Measurements from ENCODE around the gene SLC31A2.
A peak's percentile ranks its signal among the peaks of the same experiment; 100 is the strongest.

The SLC31A2 gene

DNA sequence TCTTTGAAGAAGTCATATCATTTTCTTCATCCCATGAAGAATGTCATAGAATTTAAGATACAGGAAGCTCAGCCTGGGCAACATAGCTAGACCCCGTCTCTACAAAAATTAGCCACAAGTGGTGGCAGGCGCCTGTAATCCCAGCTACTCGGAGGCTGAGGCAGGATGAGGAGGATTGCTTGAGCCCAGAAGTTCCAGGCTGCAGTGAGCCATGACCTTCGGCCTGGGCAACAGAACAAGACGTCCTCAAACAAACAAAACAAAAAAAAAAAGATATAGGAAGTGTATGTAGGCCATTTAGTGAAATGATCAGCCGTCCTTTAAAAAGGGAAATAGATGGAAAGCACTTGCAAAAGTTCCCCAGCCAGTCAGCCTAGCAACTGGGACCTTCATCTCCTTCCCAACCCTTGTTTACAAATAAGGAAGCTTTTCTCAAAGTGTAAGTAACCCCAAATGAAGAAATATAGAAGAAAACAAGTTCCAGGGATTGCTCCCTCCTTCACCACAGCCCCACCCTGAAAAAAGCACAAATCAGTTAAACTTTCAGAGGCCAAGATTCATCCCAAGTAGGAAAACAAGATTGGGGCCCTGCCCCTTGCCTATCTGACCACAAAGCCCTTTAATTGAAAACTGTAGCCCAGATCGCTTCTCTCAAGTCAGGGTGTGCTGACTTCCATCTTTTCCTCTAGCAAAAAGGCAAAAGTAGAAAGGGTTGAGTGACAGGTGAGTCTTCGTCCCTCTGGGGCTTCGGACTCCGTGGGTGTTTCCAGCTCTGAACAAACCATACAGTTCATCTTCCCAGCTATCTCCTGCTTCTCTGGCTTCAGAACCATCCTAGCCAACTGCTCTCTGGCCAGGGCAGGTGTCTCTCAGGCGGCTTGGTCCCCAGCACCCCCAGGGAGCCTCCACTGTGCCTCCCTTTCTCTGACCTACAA lies 1.2 kb downstream of the SLC31A2 start:
- H3K27ac ChIP-seq (ENCODE audit: low read depth, low read length, severe bottlenecking): no peak overlapping the region
- H3K4me1 ChIP-seq (ENCODE audit: control insufficient read depth, insufficient read depth, low read length, poor library complexity, severe bottlenecking): no peaks in the 10 kb centered on the region
- H3K4me3 ChIP-seq (ENCODE audit: extremely low read depth, insufficient read depth, low read length, poor library complexity, severe bottlenecking): peak overlapping the region; percentile 71
- no peaks in the 10 kb centered on the region for H3K9me3 ChIP-seq (ENCODE audit: control insufficient read depth, low read length)
- WGBS, 2 experiments (ENCODE audit: insufficient coverage in 2 of 2): 81 to 98% methylated on average over 6 to 7 of the region's 11 CpGs
- H3K36me3 ChIP-seq (ENCODE audit: control insufficient read depth, insufficient read depth, low read length): no peaks in the 10 kb centered on the region

DNA sequence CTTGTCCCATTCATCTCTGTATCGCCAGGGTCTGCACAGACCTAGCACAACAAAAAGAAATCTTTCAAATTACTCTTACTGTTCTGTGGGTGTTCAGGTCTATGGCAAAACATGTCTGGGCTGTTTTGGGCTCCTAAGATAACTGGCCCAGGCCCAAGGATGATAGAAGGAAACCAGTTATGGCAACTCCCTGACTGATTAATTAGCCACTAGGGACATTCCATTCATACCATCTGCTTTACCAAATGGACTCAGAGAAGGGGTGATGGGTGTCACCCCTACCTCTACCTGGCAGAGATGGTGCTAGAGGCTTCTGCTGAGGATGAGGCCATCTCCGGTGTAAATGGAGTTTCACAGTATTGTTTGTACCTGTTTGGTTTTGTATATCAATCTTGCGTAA lies 1.9 kb downstream of the SLC31A2 start:
- H3K36me3 ChIP-seq (ENCODE audit: control insufficient read depth, insufficient read depth, low read length): no peaks in the 10 kb centered on the region
- H3K4me3 ChIP-seq (ENCODE audit: extremely low read depth, insufficient read depth, low read length, poor library complexity, severe bottlenecking): no peak overlapping the region
- no peaks in the 10 kb centered on the region for H3K4me1 ChIP-seq (ENCODE audit: control insufficient read depth, insufficient read depth, low read length, poor library complexity, severe bottlenecking)
- H3K27ac ChIP-seq (ENCODE audit: low read depth, low read length, severe bottlenecking): no peak overlapping the region
- WGBS, 2 experiments (ENCODE audit: insufficient coverage in 2 of 2): 90 to 93% methylated on average over 2 to 3 of the region's 3 CpGs
- H3K9me3 ChIP-seq (ENCODE audit: control insufficient read depth, low read length): no peaks in the 10 kb centered on the region

- H3K36me3 ChIP-seq (ENCODE audit: control insufficient read depth, insufficient read depth, low read length): no peaks in the 10 kb centered on the region
- H3K27ac ChIP-seq (ENCODE audit: low read depth, low read length, severe bottlenecking): no peak overlapping the region
- H3K4me3 ChIP-seq (ENCODE audit: extremely low read depth, insufficient read depth, low read length, poor library complexity, severe bottlenecking): no peak overlapping the region
- WGBS, 2 experiments (ENCODE audit: insufficient coverage in 2 of 2): 89 to 93% methylated on average over 2 to 5 of the region's 6 CpGs
- H3K9me3 ChIP-seq (ENCODE audit: control insufficient read depth, low read length): no peaks in the 10 kb centered on the region
- no peaks in the 10 kb centered on the region for H3K4me1 ChIP-seq (ENCODE audit: control insufficient read depth, insufficient read depth, low read length, poor library complexity, severe bottlenecking)
Measured at GRCh38 chr9:113153599-113153998, 2.8 kb downstream of the SLC31A2 start.

GRCh38 chr9:113154471-113154870 lies 3.7 kb downstream of the SLC31A2 start:
- H3K4me1 ChIP-seq (ENCODE audit: control insufficient read depth, insufficient read depth, low read length, poor library complexity, severe bottlenecking): no peaks in the 10 kb centered on the region
- H3K4me3 ChIP-seq (ENCODE audit: extremely low read depth, insufficient read depth, low read length, poor library complexity, severe bottlenecking): no peak overlapping the region
- WGBS, 2 experiments (ENCODE audit: insufficient coverage in 2 of 2): 91 to 92% methylated on average over 6 of the region's 6 CpGs
- H3K9me3 ChIP-seq (ENCODE audit: control insufficient read depth, low read length): no peaks in the 10 kb centered on the region
- H3K36me3 ChIP-seq (ENCODE audit: control insufficient read depth, insufficient read depth, low read length): peaks cover 1% of the 10 kb centered on the region
- no peak overlapping the region for H3K27ac ChIP-seq (ENCODE audit: low read depth, low read length, severe bottlenecking)

GRCh38 chr9:113154946-113155345 lies 4.1 kb downstream of the SLC31A2 start:
- Histone ChIP-seq H3K4me3 (ENCODE audit: extremely low read depth, insufficient read depth, low read length, poor library complexity, severe bottlenecking) (no peak overlapping the region), H3K9me3 (ENCODE audit: control insufficient read depth, low read length) (no peaks in the 10 kb centered on the region), H3K4me1 (ENCODE audit: control insufficient read depth, insufficient read depth, low read length, poor library complexity, severe bottlenecking) (no peaks in the 10 kb centered on the region), H3K36me3 (ENCODE audit: control insufficient read depth, insufficient read depth, low read length) (peaks cover 5% of the 10 kb centered on the region), H3K27ac (ENCODE audit: low read depth, low read length, severe bottlenecking) (no peak overlapping the region)
- 95% methylated on average over 2 of the region's 2 CpGs; no CpG with 5 or more reads in 1 of the 2 experiments for WGBS, 2 experiments (ENCODE audit: insufficient coverage in 2 of 2)

DNA sequence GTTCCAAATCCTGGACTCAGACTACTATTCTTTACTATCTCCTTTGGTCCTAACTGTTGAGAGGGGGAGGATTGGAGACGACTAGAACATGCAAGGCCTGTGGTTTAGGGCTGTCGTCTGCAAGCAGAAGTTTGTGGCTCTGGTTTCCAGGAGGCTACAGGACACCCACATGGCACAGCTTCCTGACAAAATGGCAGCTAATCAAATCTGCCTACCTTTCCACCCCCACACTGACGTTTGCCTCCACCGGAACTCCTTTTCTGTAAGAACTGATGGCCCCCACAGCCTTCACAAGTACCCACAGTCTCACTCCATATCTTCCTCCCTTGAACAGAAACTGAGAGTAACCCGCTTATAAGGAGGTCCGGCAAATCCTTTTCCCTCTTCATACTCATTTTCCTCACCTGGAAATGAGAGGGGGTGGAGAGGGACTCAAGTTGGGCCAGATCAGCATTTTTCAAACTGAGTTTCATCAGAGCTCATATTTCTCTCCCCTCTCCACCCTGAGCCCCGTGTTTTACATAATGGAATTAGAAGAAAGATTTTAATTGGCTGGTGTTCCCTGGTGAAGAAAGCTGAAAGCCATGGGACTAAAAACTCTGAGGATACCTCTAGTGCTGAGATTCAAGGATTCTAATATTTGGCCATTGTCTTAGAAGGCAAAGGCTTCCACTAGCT lies 5.2 kb downstream of the SLC31A2 start:
- Histone ChIP-seq H3K27ac (ENCODE audit: low read depth, low read length, severe bottlenecking) (no peak overlapping the region), H3K4me3 (ENCODE audit: extremely low read depth, insufficient read depth, low read length, poor library complexity, severe bottlenecking) (no peak overlapping the region), H3K36me3 (ENCODE audit: control insufficient read depth, insufficient read depth, low read length) (peaks cover 11% of the 10 kb centered on the region), H3K4me1 (ENCODE audit: control insufficient read depth, insufficient read depth, low read length, poor library complexity, severe bottlenecking) (peaks cover 1% of the 10 kb centered on the region), H3K9me3 (ENCODE audit: control insufficient read depth, low read length) (no peaks in the 10 kb centered on the region)
- WGBS, 2 experiments (ENCODE audit: insufficient coverage in 2 of 2): 49 to 54% methylated on average over 3 to 4 of the region's 7 CpGs

DNA sequence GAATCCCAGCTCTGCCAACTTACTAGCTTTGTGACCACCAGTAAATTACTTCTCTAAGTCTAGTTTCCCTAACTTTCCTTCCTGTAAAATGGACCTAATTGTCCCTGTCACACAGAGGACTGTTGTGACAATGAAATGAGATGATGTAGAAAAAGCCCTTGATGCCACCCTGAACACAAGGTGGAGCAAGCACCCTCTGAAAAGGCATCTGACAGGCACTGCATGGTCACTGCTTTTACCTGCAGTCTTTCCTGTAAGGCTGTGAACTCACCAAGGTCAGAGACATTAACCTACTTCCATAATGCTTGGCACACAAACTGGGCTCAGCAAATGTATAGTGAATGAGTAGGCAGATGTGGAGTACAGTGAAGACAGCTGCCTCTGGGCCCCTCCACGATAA lies 6.1 kb downstream of the SLC31A2 start:
- Histone ChIP-seq H3K27ac (ENCODE audit: low read depth, low read length, severe bottlenecking) (no peak overlapping the region), H3K4me3 (ENCODE audit: extremely low read depth, insufficient read depth, low read length, poor library complexity, severe bottlenecking) (no peak overlapping the region), H3K36me3 (ENCODE audit: control insufficient read depth, insufficient read depth, low read length) (peaks cover 19% of the 10 kb centered on the region), H3K4me1 (ENCODE audit: control insufficient read depth, insufficient read depth, low read length, poor library complexity, severe bottlenecking) (peaks cover 6% of the 10 kb centered on the region), H3K9me3 (ENCODE audit: control insufficient read depth, low read length) (no peaks in the 10 kb centered on the region)
- 100% methylated on average over 1 of the region's 1 CpG for WGBS, 2 experiments (ENCODE audit: insufficient coverage in 2 of 2)

GRCh38 chr9:113158446-113158845 lies 7.6 kb downstream of the SLC31A2 start:
- Histone ChIP-seq H3K36me3 (ENCODE audit: control insufficient read depth, insufficient read depth, low read length) (peaks cover 34% of the 10 kb centered on the region), H3K27ac (ENCODE audit: low read depth, low read length, severe bottlenecking) (no peak overlapping the region), H3K9me3 (ENCODE audit: control insufficient read depth, low read length) (no peaks in the 10 kb centered on the region), H3K4me3 (ENCODE audit: extremely low read depth, insufficient read depth, low read length, poor library complexity, severe bottlenecking) (no peak overlapping the region), H3K4me1 (ENCODE audit: control insufficient read depth, insufficient read depth, low read length, poor library complexity, severe bottlenecking) (peaks cover 6% of the 10 kb centered on the region)
- 87 to 100% methylated on average over 4 to 5 of the region's 5 CpGs for WGBS, 2 experiments (ENCODE audit: insufficient coverage in 2 of 2)

DNA sequence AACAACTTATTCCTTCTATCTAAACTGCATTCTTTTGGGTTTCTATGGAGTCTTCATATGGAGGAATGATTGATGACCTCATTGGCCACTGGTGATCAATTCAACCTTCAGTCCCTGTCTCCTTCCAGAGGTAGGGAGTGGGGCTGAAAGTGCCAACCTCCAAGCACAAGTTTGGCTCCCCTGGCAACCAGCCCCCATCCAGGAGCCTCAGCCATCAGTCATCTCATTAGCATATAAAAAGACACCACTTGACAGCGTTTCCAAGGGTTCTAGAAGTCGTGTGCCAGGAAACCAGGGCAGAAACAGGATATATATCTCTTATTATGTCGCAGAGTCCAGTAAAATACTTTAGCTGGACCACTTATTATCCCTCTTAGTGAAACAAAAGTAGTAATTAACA lies 9.8 kb downstream of the SLC31A2 start:
- WGBS, 2 experiments (ENCODE audit: insufficient coverage in 2 of 2): no CpG with 5 or more reads among the region's 3 CpGs

GRCh38 chr9:113163001-113163400 lies 12.2 kb downstream of the SLC31A2 start:
- H3K4me1 ChIP-seq (ENCODE audit: control insufficient read depth, insufficient read depth, low read length, poor library complexity, severe bottlenecking): peaks cover 6% of the 10 kb centered on the region
- H3K36me3 ChIP-seq (ENCODE audit: control insufficient read depth, insufficient read depth, low read length): peaks cover 78% of the 10 kb centered on the region
- H3K4me3 ChIP-seq (ENCODE audit: extremely low read depth, insufficient read depth, low read length, poor library complexity, severe bottlenecking): no peak overlapping the region
- no peaks in the 10 kb centered on the region for H3K9me3 ChIP-seq (ENCODE audit: control insufficient read depth, low read length)
- WGBS, 2 experiments (ENCODE audit: insufficient coverage in 2 of 2): 89 to 92% methylated on average over 1 of the region's 3 CpGs
- no peak overlapping the region for H3K27ac ChIP-seq (ENCODE audit: low read depth, low read length, severe bottlenecking)

More for the DNA sequence above, 9.8 kb downstream of the SLC31A2 start:
- Histone ChIP-seq H3K4me3 (ENCODE audit: extremely low read depth, insufficient read depth, low read length, poor library complexity, severe bottlenecking) (no peak overlapping the region), H3K27ac (ENCODE audit: low read depth, low read length, severe bottlenecking) (no peak overlapping the region), H3K9me3 (ENCODE audit: control insufficient read depth, low read length) (no peaks in the 10 kb centered on the region), H3K36me3 (ENCODE audit: control insufficient read depth, insufficient read depth, low read length) (peaks cover 54% of the 10 kb centered on the region), H3K4me1 (ENCODE audit: control insufficient read depth, insufficient read depth, low read length, poor library complexity, severe bottlenecking) (peaks cover 6% of the 10 kb centered on the region)

Measured in mesodermal cell (in vitro differentiated cells).